GM12878 (cell line): Measurements from ENCODE around the gene BRICD5. TPM values are rescaled to one million over a fixed set of nuclear protein-coding genes. Genes with fewer than 3 reads are reported as not detected.

Experiments used
- ATAC-seq: fragments of 200-7000 bp; cut with Tn5 transposase; 3 replicates; pipeline ENCODE4 v1.9.1; 2020; ENCODE audit warnings: mild to moderate bottlenecking, moderate library complexity
- BruUV-seq: library from RNA; stranded (reverse); fragments of 400-500 nt; replicated peaks from 2 replicates; lab custom pipeline; 2021; lab: Mats Ljungman, UMichigan
- CTCF ChIA-PET: fragments of 300-600 bp; sonication (Branson Sonifier 250); formaldehyde crosslinking; extraction: SDS; loops from one replicate; lab custom pipeline; 2021; ENCODE audit warnings: inconsistent platforms; lab: Yijun Ruan, JAX
- POLR2A ChIA-PET: fragments of 350-600 bp; formaldehyde crosslinking; extraction: SDS; loops from one replicate; lab custom pipeline; 2021; ENCODE audit warnings: inconsistent platforms; lab: Charles Lee
- RAD21 ChIA-PET: fragments of 300-600 bp; sonication (Branson Sonifier 250); formaldehyde crosslinking; loops from one replicate; lab custom pipeline; 2023; ENCODE audit warnings: antibody characterized with exemption; ENCODE audit not compliant: unreplicated experiment; lab: Charles Lee
- SMC1A ChIA-PET: fragments of 300-600 bp; sonication (Branson Sonifier 250); formaldehyde crosslinking; loops from one replicate; lab custom pipeline; 2023; ENCODE audit not compliant: unreplicated experiment, uncharacterized antibody; lab: Charles Lee
- DNase-seq: peaks from one replicate; pipeline ENCODE4 v3.0.0-alpha.2; 2011; ENCODE audit warnings: low read depth, low spot score
- FAIRE-seq: peaks from 3 replicates; lab custom pipeline; 2011; peaks lifted over from hg19 to GRCh38; lab: Jason Lieb, UNC
- H2AFZ ChIP-seq: 2 replicates; pipeline ENCODE4 v1.6.0; 2011; ENCODE audit warnings: low read depth, low read length, control low read depth; ENCODE audit not compliant: control insufficient read depth
- H3K27ac ChIP-seq: 2 replicates; pipeline ENCODE4 v1.5.1; 2011; ENCODE audit warnings: control low read depth; ENCODE audit not compliant: control insufficient read depth, insufficient read depth
- H3K27me3 ChIP-seq, 2 experiments: replicated peaks in 1 of 2; 2 replicates each; pipeline versions ENCODE4 v1.6.0 to v1.6.1; 2011; ENCODE audit warnings: low read length in 1 of 2; ENCODE audit not compliant: control insufficient read depth in 2 of 2, insufficient read depth in 2 of 2
- H3K36me3 ChIP-seq, 2 experiments: 2 replicates each; pipeline ENCODE4 v1.5.1; 2011; ENCODE audit warnings: low read length in 1 of 2; ENCODE audit not compliant: control insufficient read depth in 2 of 2, insufficient read depth in 2 of 2
- H3K4me1 ChIP-seq: 2 replicates; pipeline ENCODE4 v1.6.1; 2011; ENCODE audit warnings: mild to moderate bottlenecking, low read length, moderate library complexity, mixed read lengths; ENCODE audit not compliant: control insufficient read depth, insufficient read depth
- H3K4me2 ChIP-seq: 2 replicates; pipeline ENCODE4 v1.6.0; 2011; ENCODE audit warnings: control low read depth; ENCODE audit not compliant: control insufficient read depth, insufficient read depth
- H3K4me3 ChIP-seq: fragments of 200-600 bp; sonication (generic); 2 replicates; pipeline ENCODE4 v1.5.1; 2016
- H3K79me2 ChIP-seq: 2 replicates; pipeline ENCODE4 v1.6.0; 2011; ENCODE audit warnings: low read length; ENCODE audit not compliant: control insufficient read depth, insufficient read depth
- H3K9ac ChIP-seq: 2 replicates; pipeline ENCODE4 v1.8.0; 2011; ENCODE audit warnings: low read length, control low read depth, mixed read lengths; ENCODE audit not compliant: control insufficient read depth, insufficient read depth
- H3K9me3 ChIP-seq: replicated peaks from 3 replicates; pipeline ENCODE4 v1.5.1; 2011; ENCODE audit warnings: mild to moderate bottlenecking, low read length; ENCODE audit not compliant: control insufficient read depth, insufficient read depth
- H4K20me1 ChIP-seq: 2 replicates; pipeline ENCODE4 v1.6.0; 2011; ENCODE audit not compliant: control insufficient read depth, insufficient read depth
- CREM ChIP-seq: IDR thresholded peaks from 2 replicates; pipeline ENCODE4 v1.6.1; 2014; ENCODE audit warnings: antibody characterized with exemption, low read depth
- ETV6 ChIP-seq, 2 experiments: fragments of 450-650 bp in 1 of 2; IDR thresholded peaks in 1 of 2; conservative IDR thresholded peaks in 1 of 2; 2 replicates each; pipeline ENCODE4 v1.6.1; 2014; ENCODE audit warnings: antibody characterized with exemption in 1 of 2, borderline replicate concordance in 1 of 2, low read depth in 1 of 2, mild to moderate bottlenecking in 1 of 2, moderate library complexity in 1 of 2
- LARP7 ChIP-seq: fragments of 450-650 bp; IDR thresholded peaks from 2 replicates; pipeline ENCODE4 v1.6.1; 2017; ENCODE audit warnings: mild to moderate bottlenecking
- NBN ChIP-seq: fragments of 450-650 bp; IDR thresholded peaks from 2 replicates; pipeline ENCODE4 v1.6.1; 2016
- POLR2AphosphoS5 ChIP-seq: IDR thresholded peaks from 2 replicates; pipeline ENCODE4 v1.6.1; 2011; ENCODE audit warnings: mild to moderate bottlenecking, low read length, inconsistent platforms
- PRDM15 ChIP-seq: fragments of 450-650 bp; formaldehyde crosslinking; IDR thresholded peaks from 2 replicates; pipeline ENCODE4 v1.4.0; 2020; ENCODE audit warnings: mild to moderate bottlenecking, moderate library complexity
- RAD21 ChIP-seq: IDR thresholded peaks from 2 replicates; pipeline ENCODE4 v1.6.1; 2011; ENCODE audit warnings: mild to moderate bottlenecking, low read depth, low read length, moderate library complexity; ENCODE audit not compliant: insufficient read depth
- RAD51 ChIP-seq: fragments of 450-650 bp; IDR thresholded peaks from 2 replicates; pipeline ENCODE4 v1.6.1; 2016; ENCODE audit warnings: moderate library complexity, mild to moderate bottlenecking, inconsistent platforms
- RELA ChIP-seq: fragments of 450-650 bp; IDR thresholded peaks from 2 replicates; pipeline ENCODE4 v1.8.0; 2014; ENCODE audit warnings: borderline replicate concordance; ENCODE audit not compliant: partially characterized antibody
- RFX5 ChIP-seq: IDR thresholded peaks from 2 replicates; pipeline ENCODE4 v1.6.1; 2011; ENCODE audit warnings: low read depth, low read length, improper control_type of control experiment
- SREBF1 ChIP-seq: IDR thresholded peaks from 2 replicates; pipeline ENCODE4 v1.6.1; 2012; ENCODE audit warnings: mild to moderate bottlenecking, low read length
- YY1 ChIP-seq: IDR thresholded peaks from 2 replicates; pipeline ENCODE4 v1.6.1; 2011; ENCODE audit warnings: low read depth, mild to moderate bottlenecking, low read length
- ZNF384 ChIP-seq: IDR thresholded peaks from 2 replicates; pipeline ENCODE4 v1.6.1; 2012; ENCODE audit warnings: low read depth, mild to moderate bottlenecking, low read length, improper control_type of control experiment, borderline replicate concordance
- WGBS: methylation state at CpG from one replicate; pipeline ENCODE4 v1.1.6; 2016; ENCODE audit warnings: low lambda C conversion rate; ENCODE audit not compliant: insufficient replicate concordance, insufficient coverage; ENCODE audit errors: missing lambda C conversion rate; 5-methylcytosine and 5-hydroxymethylcytosine counted together
- in situ Hi-C: fragments of 300-500 bp; cut with MboI; formaldehyde crosslinking; loops from 9 replicates; pipeline ENCODE4 v1.14.3; 2018; ENCODE audit warnings: mixed read lengths
- intact Hi-C: fragments of 100-400 bp; cut with micrococcal nuclease; formaldehyde crosslinking; loops from one replicate; pipeline ENCODE4 v1.14.2; 2022; ENCODE audit not compliant: unreplicated experiment
- polyA plus RNA-seq, 11 experiments: library from polyadenylated mRNA; depleted of rRNA in 4 of 11; unstranded in 6 of 11; stranded (reverse) in 5 of 11; fragments of >200 nt; fragmentation: Nextera tagmentation in 4 of 11; fragmentation: Illumina TruSeq in 1 of 11; extraction: Ambion mirVana in 4 of 11; extraction: Trizol in 1 of 11; gene quantifications; 1 replicate in 1 of 11; 2 replicates in 10 of 11; pipeline versions ENCODE4 v1.2.1 to v1.2.3, GENCODE V29; 2011 to 2016; ENCODE audit warnings: inconsistent platforms in 2 of 11, missing spikeins in 2 of 11, low read depth in 1 of 11
- total RNA-seq, 4 experiments: library from RNA; depleted of rRNA in 3 of 4; stranded (reverse); fragments of >200 nt in 3 of 4; fragmentation: Illumina TruSeq in 1 of 4; extraction: Trizol in 1 of 4; gene quantifications; 2 replicates each; pipeline versions ENCODE4 v1.2.1 to v1.2.3, GENCODE V29; 2013 to 2021

Gene BRICD5
- total and polyA plus RNA-seq, 10 of the 15 experiments (the other 5 are each of a cell fraction or from before 2014, with no cell fraction given) = 0.58 to 11.6 (median 1.5) TPM; not detected in 1

- RAD21 ChIA-PET = interaction anchor here (1.0 kb wide), 1 partner anchor 118 kb away, joined by 3 read pairs; no protein-coding TSS in a partner anchor
- Histone ChIP-seq H3K36me3 (peaks cover 0 to 22% of the 10 kb centered on the region in 2 experiments; a peak in 2 of 4 replicates), H2AFZ (no peak overlapping the region), H3K4me2 (no peak overlapping the region), H3K27me3 (no peaks in the 10 kb centered on the region), H3K27ac (no peak overlapping the region), H4K20me1 (no peaks in the 10 kb centered on the region), H3K9me3 (no peaks in the 10 kb centered on the region), H3K4me3 (no peak overlapping the region), H3K4me1 (no peaks in the 10 kb centered on the region), H3K79me2 (no peaks in the 10 kb centered on the region), H3K9ac (no peak overlapping the region)
- ATAC-seq (no peak), FAIRE-seq (no peak), DNase-seq (no peak)
- 94% methylated on average over 19 of the region's 19 CpGs for WGBS
- POLR2A ChIA-PET = no interaction called here
- in situ Hi-C loops (no loop called here), intact Hi-C loops (no loop called here)
- BruUV-seq = no TSS peak
- CTCF ChIA-PET = no interaction called here
- TF ChIP-seq ZNF384 (no peak), POLR2AphosphoS5 (no peak), YY1 (no peak), RAD51 (no peak), PRDM15 (no peak), RAD21 (no peak), RFX5 (no peak), SREBF1 (no peak), RELA (no peak), NBN (no peak), LARP7 (no peak), CREM (no peak), ETV6 (conservative IDR thresholded peaks at IDR 0.05 in 1 of 2, IDR thresholded peaks at IDR 0.05 in 1 of 2; ENCODE audit: borderline replicate concordance in 1 of 2, low read depth in 1 of 2) (no peak)
- SMC1A ChIA-PET = no interaction called here
These were observed 32.4 kb upstream of the BRICD5 start for GRCh38 chr16:2243031-2243528.
